Central memory CD4-positive, alpha-beta T cell (primary cell): ENCODE measurements around the gene MICAL2.
A peak's percentile ranks its signal among the peaks of the same experiment; 100 is the strongest.

Experiments
- DNase-seq: peaks from one replicate; pipeline ENCODE4 v3.0.0; 2022

The MICAL2 gene

GRCh38 chr11:12098601-12099000 is 11.8 kb upstream of the MICAL2 start:
- no peak for DNase-seq

GRCh38 chr11:12099132-12099873 is 11.1 kb upstream of the MICAL2 start:
- DNase-seq, result no peak

DNA sequence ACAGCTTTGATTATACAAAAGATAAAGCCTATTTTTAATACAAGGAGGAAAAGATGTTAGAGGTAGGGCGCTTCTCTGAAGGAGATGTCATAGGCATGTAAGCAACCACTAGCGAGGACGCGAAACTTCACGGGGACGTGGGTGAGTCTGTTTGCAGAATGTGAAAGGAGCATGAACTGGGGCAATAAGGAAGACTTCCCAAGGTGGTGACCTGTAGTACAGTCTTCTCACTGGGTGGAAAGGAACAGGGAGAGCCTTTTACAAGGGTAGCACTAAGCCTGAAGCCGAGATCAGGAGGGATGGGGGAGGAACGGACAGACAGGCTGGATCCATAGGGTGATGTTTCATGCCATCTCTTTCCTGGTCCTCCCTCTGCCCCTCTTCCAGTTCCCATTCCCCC is 10.0 kb upstream of the MICAL2 start:
- no peak for DNase-seq

GRCh38 chr11:12100841-12101242 is 9.5 kb upstream of the MICAL2 start:
- DNase-seq, result no peak

- no peak for DNase-seq
Observed at GRCh38 chr11:12101318-12101717, 9.1 kb upstream of the MICAL2 start.

GRCh38 chr11:12102588-12103410 is 7.6 kb upstream of the MICAL2 start:
- no peak for DNase-seq

DNA sequence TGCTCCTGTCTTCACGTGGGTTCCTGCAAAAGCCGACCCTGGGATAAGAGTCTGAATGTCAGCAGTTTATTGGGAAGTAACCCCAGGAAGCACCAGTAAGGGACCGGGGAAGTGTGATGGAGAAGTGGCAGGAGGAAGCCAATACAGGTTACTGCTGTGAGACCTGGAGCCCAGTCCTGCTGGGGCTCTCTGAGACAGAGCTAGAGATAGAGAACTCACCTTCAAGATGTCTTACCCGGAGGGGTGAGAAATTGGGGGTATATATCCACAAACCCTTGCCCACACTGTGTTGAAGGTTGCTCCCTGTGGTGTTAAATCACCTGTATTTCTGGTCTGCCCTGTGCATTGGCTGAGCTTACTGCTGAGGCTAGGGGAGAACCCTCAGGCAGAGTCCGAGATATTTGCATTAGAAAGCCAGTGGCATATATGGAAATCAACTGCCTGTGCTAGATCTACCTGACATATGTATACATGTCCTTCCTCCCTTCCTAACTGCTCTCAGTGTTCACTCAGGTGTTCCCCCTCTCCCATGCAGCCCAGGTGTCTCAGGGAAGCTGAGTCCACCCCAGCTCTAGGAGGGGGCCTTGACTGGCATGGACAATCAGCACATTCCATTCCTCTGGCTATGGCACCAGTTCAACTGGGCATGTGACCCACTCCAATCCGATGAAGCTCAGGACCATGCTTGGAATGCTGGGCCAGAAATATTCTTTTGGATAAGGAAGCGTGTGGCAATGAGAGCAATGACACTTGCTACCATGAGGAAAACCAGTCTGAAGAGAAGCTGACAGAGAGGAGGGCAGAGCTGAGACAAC is 6.8 kb upstream of the MICAL2 start:
- no peak for DNase-seq

DNA sequence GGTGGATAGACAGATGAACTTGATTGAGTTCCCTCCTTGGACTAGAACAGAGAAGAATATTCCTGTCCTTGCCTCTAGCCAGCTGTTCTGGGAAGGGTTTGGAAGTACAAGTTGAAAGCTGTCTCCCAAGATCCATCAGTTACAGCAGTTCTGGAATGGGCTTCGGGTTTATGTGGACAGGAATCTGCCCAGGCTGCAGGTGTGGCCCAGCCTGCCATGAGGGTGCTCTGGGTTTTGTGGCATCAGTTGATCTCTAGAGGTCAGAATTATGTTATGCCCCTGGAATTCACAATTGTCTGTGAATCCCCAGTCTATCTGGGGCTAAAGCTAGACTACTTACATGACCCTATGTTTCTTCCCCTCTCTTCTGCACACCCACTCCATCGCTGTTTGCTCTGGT is 4.9 kb upstream of the MICAL2 start:
- DNase-seq, result no peak

DNA sequence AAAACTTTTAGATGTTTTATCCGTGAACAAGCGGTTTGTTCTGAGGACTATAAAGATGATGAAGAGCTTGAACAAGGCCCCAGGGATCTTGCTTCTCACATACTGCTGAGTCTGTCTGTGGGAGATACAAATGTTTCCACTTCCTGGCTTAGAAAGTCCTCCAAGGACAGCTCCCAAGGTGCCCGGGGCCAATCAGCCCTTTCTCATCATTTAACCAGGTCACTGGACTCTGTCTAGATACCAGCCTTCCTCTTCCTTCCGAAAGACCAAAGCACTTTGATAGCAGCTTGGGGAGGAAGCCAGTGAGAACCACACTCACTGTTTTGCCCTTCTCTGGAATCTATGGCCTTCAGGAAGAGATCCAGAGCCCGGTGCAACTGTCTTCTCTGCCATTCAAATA is 4.3 kb upstream of the MICAL2 start:
- no peak for DNase-seq

- DNase-seq, result no peak
Observed at GRCh38 chr11:12106501-12106900, 3.9 kb upstream of the MICAL2 start.

GRCh38 chr11:12108875-12109453 is 1.4 kb upstream of the MICAL2 start:
- DNase-seq, result no peak

GRCh38 chr11:12109591-12110196 is 696 bp upstream of the MICAL2 start:
- DNase-seq, result no peak

DNA sequence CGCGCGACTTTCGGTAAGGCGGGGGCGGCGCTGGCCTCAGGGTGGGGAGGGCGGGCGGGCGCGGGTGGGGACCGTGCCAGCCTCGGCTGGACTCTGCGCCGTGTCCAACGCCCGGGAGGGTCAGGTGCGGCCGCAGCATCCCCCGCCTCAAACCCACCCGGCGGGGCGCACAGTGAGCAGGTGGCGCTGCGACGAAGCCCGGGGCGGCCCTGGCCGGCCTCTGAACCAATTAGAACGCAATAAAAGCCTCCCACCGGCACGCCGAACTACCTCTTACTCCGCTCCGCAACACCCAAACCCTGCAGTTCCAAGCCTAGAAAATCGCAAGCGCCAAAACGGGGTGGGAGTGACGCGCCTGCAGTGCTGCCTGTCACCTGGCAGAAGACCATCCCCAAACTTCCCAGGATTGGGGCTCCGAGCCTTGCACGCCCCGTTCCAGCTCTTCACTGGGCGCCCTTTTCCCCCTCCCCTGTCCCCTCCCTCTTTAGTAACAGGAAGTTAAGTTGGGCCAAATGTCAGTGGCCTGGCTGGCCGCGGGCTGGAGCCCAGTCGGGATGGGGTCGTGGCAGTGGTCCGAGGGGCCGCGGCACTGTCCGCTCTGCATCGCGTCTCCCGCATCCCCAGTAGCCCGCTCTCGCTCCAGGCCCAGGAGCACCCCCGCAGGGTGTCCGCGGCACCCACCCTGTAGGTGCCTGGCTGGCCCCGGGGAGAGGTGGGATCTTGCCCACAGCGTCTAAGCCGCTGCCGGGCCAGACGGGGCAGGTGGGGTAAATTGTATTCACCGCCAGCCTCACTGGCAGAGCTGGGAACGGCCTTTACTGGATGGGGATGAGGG is 541 bp downstream of the MICAL2 start:
- peak; percentile 23 for DNase-seq

GRCh38 chr11:12111549-12112520 is 1.4 kb downstream of the MICAL2 start:
- DNase-seq, result no peak

- no peak for DNase-seq
Observed at GRCh38 chr11:12112750-12113149, 2.4 kb downstream of the MICAL2 start.

GRCh38 chr11:12113294-12113693 is 2.9 kb downstream of the MICAL2 start:
- no peak for DNase-seq

DNA sequence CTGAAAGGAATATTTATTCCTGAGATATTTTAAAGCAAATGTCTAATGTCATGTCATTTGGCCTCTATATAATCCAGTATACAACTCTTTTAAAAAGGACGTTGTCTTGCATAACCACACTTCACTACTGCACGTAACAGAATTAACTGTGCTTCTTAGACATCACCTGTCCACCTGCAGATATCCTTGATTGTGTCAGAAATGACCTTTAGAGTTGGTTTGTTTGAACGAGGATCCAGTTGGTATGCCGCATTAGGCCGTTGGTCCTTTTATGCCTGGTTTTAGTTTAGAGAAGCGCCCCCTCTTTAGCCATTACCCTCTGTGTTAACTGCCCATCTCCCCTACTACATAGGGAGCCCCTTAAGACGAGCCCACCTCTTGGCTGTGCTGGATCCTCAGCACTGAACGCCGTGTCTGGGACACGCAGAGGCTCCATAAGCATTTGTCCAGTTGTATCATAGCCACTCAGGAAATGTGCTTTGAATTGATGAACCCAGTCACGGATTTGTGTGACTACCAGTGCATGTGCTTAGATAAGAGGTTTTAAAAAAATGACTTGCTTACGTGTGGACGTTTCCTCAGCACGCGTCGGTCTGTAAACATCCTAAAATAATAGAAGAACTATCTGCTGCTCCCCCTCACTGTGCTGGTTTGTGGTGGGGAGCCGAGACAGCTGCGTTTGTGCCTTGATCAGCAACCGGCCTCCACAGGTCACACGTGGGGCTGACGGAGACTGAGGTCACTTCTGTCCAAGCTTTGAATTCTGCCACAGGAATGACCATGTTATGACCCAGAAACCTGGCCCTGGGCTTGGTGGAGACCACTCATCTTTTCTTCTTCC is 4.0 kb downstream of the MICAL2 start:
- no peak for DNase-seq

GRCh38 chr11:12116425-12117032 is 6.1 kb downstream of the MICAL2 start:
- DNase-seq, result no peak

DNA sequence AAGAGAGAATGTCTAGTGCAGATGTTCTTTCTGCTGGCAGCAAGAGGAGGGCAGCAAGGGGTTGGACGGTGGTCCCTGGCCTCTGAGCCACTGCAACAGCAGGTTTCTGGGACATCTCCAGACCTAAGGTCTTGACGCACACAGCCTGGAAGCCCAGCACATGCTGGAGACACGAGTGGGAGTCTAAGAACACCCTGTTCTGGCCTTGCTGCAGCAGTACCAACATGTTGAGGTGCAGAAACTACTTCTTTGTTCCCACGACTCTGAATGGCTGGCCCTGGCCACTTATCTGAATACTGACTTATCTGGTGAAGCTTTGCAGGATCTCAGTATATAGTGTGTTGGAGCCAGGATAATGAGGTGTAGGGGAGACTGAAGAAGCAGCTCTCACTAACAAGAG is 6.8 kb downstream of the MICAL2 start:
- DNase-seq, result no peak
